ENCODE data around the gene CAVIN2.

- TF ChIP-seq ZIC2 (tag by site-specific recombination; IDR thresholded peaks at IDR 0.05) = no peak
- TF ChIP-seq ZNF121 (tag by site-specific recombination; IDR thresholded peaks at IDR 0.05) = no peak
- no peak for TF ChIP-seq BCL11A (tag by site-specific recombination; IDR thresholded peaks at IDR 0.05; ENCODE audit: low read depth)
- no peak for TF ChIP-seq ZNF239 (tag by site-specific recombination; IDR thresholded peaks at IDR 0.05)
- TF ChIP-seq CTCF (tag by site-specific recombination; IDR thresholded peaks at IDR 0.05) = no peak
Measured at GRCh38 chr2:191855382-191855781, 8.5 kb upstream of the CAVIN2 start.

All from HEK293 (cell line).